ENCODE data around the gene MAP3K3.

Gene MAP3K3

DNA sequence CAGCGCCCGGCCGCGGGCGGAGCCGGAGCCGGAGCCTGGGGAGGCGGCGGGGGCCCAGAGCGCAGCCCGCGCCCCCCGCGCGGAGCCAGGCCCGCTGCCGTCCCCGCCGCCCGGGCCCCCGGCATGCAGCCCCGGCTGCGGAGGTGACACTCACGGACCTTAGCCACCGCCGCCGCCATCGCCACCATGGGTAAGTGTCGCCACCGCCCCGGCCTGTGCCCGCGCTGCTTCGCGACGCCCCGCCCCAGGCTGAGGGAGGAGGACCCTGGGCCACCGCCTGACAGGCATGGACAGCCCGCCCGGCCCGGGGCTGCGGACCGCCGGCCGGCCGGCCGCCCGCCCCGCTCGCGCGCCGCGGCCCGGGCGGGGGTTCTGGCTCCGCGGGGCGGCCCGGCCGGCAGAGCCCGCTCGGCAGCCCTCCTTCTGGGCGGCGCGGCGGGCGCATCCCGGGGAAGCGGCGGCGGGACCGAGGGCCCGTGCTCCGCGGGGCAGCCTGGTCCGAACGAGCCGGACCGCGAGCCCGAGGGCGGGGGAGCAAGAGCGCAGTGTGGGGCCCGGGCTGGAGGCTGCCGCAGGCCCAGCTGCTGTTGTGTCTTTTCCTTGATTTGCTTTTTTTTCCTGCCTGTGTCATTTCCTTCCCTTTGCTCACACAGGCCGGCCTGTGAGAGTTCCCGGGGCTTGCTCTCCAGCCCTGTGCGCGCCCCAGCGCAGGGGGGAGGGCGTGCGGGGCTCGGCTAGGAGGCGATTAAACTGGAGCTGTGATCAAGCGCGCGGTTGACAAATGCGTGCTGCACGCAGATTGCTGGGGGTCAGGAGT is 565 bp downstream of the MAP3K3 start:
- no peak for DNase-seq

GRCh38 chr17:63623786-63624530 is 1.7 kb downstream of the MAP3K3 start:
- no peak for DNase-seq

DNA sequence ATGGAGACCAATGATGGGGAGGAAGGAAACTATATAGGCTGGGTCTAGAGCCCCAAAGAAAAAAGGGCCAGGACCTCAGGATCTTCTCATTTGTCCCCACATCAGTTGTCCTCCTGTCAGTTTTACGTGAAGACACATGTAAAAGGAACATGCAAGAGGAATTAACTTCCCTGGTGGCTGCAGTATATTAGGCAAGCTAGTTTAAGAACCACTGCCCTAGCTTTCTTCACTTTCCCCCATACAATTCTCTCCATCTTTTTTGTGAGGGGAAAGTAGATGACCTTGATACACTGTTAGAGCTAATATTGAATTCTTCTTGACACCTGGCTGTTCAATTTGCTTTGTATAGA is 2.3 kb downstream of the MAP3K3 start:
- DNase-seq, result no peak

- no peak for DNase-seq
Observed at GRCh38 chr17:63626551-63627180, 4.4 kb downstream of the MAP3K3 start.

DNA sequence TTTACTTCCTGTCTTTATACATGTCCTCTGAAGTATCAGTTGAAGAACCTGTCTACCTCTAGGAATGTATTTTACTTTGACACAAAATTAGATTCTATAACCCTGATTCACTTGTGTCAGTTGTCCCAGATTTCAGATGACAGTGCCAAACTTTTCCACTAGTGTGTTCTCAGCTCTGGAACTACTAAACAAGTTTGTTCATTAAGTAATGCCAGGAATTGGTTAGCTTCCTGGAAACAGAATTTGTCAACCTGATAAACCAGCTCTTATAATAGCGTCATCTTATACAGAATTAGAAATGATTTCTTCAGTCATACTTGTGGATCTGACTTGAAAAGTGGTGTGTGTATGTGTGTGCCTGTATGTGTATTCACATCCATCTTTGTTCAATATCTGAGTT is 7.4 kb downstream of the MAP3K3 start:
- DNase-seq, result no peak

- DNase-seq, result no peak
Observed at GRCh38 chr17:63631062-63631461, 8.8 kb downstream of the MAP3K3 start.

DNA sequence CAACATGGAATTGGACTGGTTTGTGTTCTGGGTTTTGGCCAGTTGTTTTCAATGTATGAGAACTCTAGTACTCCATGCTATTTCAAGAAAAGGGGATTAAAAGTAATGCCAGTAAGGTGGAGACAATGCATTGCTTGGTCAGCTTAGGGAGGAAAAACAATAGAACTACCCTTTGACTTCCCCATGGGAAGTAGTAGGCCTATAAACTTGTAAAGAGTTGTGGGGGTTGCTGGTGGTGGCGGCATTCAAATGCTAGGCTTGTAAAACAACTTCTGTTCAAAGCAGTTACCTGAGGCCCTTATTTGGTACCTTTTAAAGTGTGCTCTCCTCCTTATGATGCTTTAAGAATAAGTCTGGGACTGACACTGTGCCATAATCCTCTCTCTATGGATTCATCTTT is 9.4 kb downstream of the MAP3K3 start:
- no peak for DNase-seq

DNA sequence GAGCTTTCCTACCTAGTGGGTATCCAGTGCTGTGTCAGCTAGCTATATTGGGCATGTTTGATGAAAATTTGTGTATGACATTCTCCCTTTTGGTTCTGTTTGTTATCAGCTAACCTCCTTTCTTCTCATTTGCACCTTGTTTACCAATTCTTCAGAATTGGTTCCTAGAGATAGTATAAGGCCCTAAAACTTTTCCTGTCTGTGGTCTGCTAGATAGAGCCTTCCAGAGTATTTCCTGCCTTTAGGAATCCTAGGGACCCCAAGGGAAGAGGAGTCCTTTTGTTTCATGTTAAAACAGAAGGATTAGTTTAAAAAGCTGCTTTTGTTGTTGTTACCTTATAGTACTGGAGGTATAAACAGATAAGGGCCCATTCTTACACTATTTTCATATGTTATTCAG is 11.5 kb downstream of the MAP3K3 start:
- DNase-seq, result no peak

DNA sequence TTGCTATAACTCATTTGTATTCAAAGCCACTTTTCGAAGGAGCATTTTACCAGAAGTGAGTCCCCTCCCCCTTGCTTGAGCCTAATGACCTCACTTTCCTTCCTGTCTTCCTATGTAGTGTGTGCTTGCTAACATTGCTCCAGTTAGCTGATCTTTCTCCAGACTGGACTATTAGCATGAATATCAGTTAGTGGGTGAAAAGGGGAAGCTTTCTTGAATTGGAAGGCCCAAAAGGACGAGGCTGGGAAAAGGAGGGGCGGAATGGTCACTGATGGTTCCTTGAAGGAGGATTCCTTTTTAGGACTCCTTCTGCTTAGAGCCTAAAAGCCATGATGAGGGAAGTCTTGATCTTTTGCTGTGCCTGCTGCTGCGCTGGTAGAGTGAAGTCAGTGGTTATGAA is 11.9 kb downstream of the MAP3K3 start:
- DNase-seq, result no peak

DNA sequence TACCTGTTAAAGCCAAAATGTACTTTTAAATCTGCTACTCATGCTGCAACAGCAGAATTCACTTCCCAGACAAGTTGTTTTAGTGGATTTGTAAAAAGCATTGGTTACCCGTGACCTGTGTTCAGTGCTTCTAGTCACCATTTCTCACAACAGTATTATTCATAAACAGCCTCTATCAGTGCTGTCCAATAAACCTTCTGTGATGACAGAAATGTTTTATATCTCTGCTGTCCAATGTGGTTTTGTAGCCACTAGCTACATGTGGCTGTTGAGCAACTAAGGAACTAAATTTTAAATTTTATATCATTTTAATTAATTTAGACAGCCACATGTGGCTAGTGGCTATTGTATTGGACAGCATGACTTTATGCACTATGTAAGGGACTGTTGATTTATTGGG is 12.6 kb downstream of the MAP3K3 start:
- no peak for DNase-seq

DNA sequence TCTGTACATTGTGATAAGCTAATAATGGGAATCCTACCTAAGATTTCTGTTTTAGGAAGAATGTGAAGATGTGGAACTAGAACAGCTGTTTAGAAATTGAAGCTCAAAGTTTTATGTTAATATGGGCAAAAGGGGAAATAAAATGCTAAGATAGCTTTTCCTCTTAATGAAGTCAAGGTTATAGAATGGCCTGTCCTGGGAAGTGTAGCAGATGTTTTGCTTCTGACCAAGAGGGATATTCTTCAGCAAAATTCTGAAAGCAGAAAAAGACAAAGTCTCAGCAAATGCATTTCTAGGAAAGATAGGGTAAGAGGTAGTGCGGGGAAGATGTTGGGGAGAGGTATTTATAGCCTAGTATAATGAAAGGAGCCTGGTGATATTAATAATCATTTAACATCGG is 13.1 kb downstream of the MAP3K3 start:
- no peak for DNase-seq

- DNase-seq, result no peak
Observed at GRCh38 chr17:63635787-63636186, 13.6 kb downstream of the MAP3K3 start.

DNA sequence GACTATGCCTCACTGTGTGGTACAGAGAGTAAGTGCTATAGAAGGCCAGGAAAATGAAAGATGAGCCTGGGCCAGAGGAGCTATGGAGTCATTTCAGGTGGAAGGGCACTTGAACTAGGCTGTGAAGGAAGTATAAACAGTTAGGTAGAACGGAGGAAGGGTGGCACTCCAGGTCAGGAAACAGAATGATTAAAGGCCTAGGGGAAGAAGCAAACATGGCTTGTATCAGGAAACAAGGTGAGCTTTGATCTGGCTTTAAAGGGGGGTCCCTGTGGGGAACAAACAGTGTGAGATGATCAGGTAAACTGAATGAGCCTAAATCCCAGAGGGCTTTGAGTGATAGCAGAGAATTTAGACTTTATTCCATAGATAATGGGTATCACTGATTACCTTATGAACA is 16.9 kb downstream of the MAP3K3 start:
- DNase-seq, result no peak

DNA sequence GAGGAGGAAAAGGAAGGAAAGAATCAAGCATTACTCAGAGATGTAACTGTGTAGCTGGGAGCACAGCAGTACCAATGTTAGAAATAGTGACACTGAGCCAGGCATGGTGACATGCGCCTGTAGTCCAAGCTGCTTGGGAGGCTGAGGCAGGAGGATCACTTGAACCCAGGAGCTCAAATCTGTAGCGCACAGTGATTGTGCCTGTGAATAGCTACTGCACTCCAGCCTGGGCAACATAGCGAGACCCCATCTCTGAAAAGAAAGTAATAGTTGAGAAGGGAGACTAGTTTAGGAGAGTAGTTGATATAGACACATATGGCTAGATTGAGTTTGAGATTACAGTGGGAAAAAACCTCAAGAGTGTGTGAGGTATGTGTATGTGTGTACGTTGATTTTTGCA is 17.8 kb downstream of the MAP3K3 start:
- no peak for DNase-seq

DNA sequence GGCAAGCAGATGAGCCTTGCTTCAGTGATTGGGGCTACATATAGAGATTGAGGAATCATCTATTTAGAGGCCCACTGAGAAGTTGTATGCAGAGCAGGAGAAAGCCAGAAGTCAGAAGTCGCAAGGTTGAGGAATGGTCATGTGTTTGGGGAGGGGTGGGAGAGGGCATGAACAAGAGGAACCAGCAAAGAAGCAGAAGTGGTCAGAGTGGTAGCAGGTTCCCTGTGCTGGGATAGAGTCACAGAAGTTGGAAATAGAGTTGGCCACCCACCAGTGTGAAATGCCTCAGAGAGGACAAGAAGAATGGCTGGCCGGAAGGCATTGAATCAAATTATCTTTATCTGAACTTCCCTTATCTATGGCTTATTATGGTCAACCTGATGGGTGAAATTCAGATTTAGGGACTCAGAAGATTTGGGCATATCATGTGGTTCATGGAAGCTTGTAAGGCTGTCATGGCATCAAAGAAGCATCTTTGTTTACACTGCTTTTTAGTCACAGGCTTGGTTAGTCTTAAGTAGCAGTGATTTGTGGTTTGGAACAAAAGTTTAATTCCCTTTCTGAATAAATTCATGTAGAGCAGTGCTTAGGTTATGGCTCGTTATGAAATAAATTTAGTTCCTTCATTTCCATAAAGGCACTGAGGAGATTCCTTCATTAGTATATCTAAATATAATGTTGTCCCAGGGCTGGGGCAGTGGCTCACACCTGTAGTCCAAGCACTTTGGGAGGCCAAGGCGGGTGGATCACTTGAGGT is 19.7 kb downstream of the MAP3K3 start:
- no peak for DNase-seq

DNA sequence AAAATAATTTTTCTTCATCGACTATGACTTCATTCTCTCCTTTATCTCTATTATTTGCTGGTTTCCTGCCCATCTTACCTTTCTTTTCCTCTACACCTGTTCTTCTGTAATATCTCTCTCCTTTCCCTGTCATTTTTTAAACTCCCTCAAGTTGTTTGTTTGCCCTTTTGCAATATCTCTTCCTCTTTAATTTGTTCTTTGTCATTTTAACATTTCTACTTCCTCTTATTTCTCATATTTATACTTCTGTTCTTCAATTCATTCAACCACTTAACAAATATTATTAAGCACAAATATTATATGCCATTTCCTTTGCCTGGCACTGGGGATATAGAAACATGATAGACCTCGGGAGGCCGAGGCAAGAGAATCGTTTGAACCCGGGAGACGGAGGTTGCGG is 22.6 kb downstream of the MAP3K3 start:
- DNase-seq, result no peak

- no peak for DNase-seq
Observed at GRCh38 chr17:63645775-63646487, 23.7 kb downstream of the MAP3K3 start.

DNA sequence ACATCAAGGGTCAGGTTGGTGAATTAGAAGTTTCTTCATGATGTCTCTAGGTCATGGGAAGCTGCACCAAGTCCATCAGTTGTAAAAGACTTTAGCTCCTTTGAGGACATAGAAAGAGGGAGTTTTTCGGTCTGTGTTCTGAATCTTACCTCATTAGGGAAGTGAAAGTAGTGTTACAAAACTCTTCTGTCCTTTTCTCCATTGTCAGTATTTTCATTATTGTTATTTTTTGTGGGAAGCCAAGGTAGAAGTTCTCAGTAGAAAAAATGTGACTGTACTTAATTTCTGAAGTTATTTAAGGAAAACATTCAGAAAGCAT is 24.2 kb downstream of the MAP3K3 start:
- no peak for DNase-seq

- peak; percentile 3 for DNase-seq
Observed at GRCh38 chr17:63647065-63647725, 25.0 kb downstream of the MAP3K3 start.

DNA sequence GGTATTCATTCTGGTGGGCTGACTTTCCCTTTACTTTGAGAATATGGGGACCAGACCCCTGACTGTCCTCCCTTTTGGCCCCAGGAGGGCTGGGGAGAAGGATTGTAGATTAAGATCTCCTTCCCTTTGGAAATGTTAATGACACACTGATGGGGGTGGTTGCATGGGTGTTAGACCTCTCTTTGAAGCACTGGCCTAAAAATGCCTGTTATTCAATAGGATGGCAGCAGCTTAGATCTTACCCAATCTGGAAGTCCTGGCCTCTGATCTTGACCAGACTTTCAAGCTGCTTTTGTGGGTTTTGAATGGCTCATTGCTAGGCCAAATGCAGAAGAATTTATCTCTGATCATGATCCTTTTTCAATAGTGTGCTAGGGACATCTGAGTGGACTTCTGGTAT is 25.7 kb downstream of the MAP3K3 start:
- DNase-seq, result no peak

DNA sequence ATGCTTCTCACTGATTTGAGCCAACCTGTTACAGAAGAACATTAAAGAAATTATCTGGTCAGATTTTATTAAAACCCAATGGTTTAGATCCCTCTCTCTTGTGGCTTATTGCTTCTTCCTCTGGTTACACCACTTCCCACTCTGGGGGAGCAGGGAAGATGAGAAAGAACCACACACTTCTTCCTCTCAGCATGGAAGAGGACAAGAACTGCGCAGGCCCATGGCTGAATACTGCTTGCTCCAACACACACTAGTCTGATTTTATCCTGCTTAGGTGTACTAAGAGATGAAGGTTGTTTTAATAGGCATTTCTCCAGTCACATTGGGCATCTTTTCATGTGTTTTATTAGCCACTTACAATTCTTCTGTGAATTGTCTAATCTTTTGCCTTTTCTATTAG is 27.6 kb downstream of the MAP3K3 start:
- DNase-seq, result no peak

- DNase-seq, result no peak
Observed at GRCh38 chr17:63652106-63652505, 29.9 kb downstream of the MAP3K3 start.
